GM12878 (cell line): Measurements from ENCODE around the gene ELFN2. TPM values are rescaled to one million over a fixed set of nuclear protein-coding genes. Genes with fewer than 3 reads are reported as not detected.

ENCODE experiments used
- EP300 ChIP-seq, 2 experiments: fragments of 150-350 bp in 1 of 2; IDR thresholded peaks; 2 replicates each; pipeline ENCODE4 v1.6.1; 2011 to 2012; ENCODE audit warnings: low read depth in 2 of 2, low read length in 2 of 2, borderline replicate concordance in 1 of 2, improper control_type of control experiment in 1 of 2, inconsistent platforms in 1 of 2; ENCODE audit not compliant: control insufficient read depth in 1 of 2
- IRF4 ChIP-seq: IDR thresholded peaks from 2 replicates; pipeline ENCODE4 v1.6.1; 2011; ENCODE audit warnings: low read depth, low read length
- NRF1 ChIP-seq: conservative IDR thresholded peaks from 2 replicates; pipeline ENCODE4 v1.6.1; 2011; ENCODE audit warnings: mild to moderate bottlenecking, low read depth, low read length, improper control_type of control experiment
- polyA plus RNA-seq, 11 experiments: library from polyadenylated mRNA; depleted of rRNA in 4 of 11; unstranded in 6 of 11; stranded (reverse) in 5 of 11; fragments of >200 nt; fragmentation: Nextera tagmentation in 4 of 11; fragmentation: Illumina TruSeq in 1 of 11; extraction: Ambion mirVana in 4 of 11; extraction: Trizol in 1 of 11; gene quantifications; 1 replicate in 1 of 11; 2 replicates in 10 of 11; pipeline versions ENCODE4 v1.2.1 to v1.2.3, GENCODE V29; 2011 to 2016; ENCODE audit warnings: inconsistent platforms in 2 of 11, missing spikeins in 2 of 11, low read depth in 1 of 11
- total RNA-seq, 4 experiments: library from RNA; depleted of rRNA in 3 of 4; stranded (reverse); fragments of >200 nt in 3 of 4; fragmentation: Illumina TruSeq in 1 of 4; extraction: Trizol in 1 of 4; gene quantifications; 2 replicates each; pipeline versions ENCODE4 v1.2.1 to v1.2.3, GENCODE V29; 2013 to 2021
- TF ChIP-seq, protein P1 (sequence below): IDR thresholded peaks from 2 replicates; pipeline ENCODE4 v1.6.1; 2011; ENCODE audit warnings: borderline replicate concordance, low read depth, mild to moderate bottlenecking, moderate library complexity, low read length; ENCODE audit not compliant: insufficient read depth, poor library complexity, severe bottlenecking
- TF ChIP-seq, protein P2 (sequence below): IDR thresholded peaks from 2 replicates; pipeline ENCODE4 v1.6.1; 2012; ENCODE audit warnings: improper control_type of control experiment, low read depth, low read length; ENCODE audit not compliant: insufficient replicate concordance

ELFN2 gene
- total and polyA plus RNA-seq, 10 of the 15 experiments (the other 5 are each of a cell fraction or from before 2014, with no cell fraction given), result 0.03 to 0.05 TPM; not detected in 8

DNA sequence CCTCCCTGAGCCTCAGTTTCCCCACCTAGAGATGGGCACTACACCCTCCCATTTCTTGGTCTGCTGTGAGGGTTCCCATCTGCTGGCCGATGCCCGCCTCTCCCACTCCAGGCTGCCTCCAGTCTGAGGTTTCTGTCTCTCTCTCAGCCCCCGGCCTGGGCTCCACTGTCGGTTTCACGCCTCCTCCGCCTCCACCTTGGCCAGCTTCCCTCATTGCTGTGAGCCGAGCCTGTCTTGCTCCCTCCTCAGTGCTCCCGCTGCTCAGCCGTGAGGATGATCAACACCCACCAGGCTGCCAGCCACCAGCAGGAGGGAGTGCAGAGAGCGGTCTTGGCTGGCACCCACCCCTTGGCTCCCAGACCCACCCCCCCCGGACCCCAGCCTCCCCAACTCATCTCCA is 83.9 kb downstream of the ELFN2 start (continued):
- TF ChIP-seq, protein P1, sequence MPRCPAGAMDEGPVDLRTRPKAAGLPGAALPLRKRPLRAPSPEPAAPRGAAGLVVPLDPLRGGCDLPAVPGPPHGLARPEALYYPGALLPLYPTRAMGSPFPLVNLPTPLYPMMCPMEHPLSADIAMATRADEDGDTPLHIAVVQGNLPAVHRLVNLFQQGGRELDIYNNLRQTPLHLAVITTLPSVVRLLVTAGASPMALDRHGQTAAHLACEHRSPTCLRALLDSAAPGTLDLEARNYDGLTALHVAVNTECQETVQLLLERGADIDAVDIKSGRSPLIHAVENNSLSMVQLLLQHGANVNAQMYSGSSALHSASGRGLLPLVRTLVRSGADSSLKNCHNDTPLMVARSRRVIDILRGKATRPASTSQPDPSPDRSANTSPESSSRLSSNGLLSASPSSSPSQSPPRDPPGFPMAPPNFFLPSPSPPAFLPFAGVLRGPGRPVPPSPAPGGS, result no peak
- TF ChIP-seq EP300 (IDR thresholded peaks at IDR 0.05; ENCODE audit: borderline replicate concordance in 1 of 2, control insufficient read depth in 1 of 2, low read depth in 2 of 2, low read length in 2 of 2) (no peak), IRF4 (no peak), NRF1 (no peak)
- TF ChIP-seq, protein P2, sequence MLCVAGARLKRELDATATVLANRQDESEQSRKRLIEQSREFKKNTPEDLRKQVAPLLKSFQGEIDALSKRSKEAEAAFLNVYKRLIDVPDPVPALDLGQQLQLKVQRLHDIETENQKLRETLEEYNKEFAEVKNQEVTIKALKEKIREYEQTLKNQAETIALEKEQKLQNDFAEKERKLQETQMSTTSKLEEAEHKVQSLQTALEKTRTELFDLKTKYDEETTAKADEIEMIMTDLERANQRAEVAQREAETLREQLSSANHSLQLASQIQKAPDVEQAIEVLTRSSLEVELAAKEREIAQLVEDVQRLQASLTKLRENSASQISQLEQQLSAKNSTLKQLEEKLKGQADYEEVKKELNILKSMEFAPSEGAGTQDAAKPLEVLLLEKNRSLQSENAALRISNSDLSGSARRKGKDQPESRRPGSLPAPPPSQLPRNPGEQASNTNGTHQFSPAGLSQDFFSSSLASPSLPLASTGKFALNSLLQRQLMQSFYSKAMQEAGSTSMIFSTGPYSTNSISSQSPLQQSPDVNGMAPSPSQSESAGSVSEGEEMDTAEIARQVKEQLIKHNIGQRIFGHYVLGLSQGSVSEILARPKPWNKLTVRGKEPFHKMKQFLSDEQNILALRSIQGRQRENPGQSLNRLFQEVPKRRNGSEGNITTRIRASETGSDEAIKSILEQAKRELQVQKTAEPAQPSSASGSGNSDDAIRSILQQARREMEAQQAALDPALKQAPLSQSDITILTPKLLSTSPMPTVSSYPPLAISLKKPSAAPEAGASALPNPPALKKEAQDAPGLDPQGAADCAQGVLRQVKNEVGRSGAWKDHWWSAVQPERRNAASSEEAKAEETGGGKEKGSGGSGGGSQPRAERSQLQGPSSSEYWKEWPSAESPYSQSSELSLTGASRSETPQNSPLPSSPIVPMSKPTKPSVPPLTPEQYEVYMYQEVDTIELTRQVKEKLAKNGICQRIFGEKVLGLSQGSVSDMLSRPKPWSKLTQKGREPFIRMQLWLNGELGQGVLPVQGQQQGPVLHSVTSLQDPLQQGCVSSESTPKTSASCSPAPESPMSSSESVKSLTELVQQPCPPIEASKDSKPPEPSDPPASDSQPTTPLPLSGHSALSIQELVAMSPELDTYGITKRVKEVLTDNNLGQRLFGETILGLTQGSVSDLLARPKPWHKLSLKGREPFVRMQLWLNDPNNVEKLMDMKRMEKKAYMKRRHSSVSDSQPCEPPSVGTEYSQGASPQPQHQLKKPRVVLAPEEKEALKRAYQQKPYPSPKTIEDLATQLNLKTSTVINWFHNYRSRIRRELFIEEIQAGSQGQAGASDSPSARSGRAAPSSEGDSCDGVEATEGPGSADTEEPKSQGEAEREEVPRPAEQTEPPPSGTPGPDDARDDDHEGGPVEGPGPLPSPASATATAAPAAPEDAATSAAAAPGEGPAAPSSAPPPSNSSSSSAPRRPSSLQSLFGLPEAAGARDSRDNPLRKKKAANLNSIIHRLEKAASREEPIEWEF, result no peak
